Measurements from ENCODE around the gene NELL2.

- TF ChIP-seq ELF4 (IDR thresholded peaks at IDR 0.05) (no peak), FOXM1 (IDR thresholded peaks at IDR 0.05; ENCODE audit: borderline replicate concordance) (no peak), SUZ12 (IDR thresholded peaks at IDR 0.05) (no peak), BHLHE40 (IDR thresholded peaks at IDR 0.05; ENCODE audit: borderline replicate concordance) (no peak), ARNT (IDR thresholded peaks at IDR 0.05) (no peak), L3MBTL2 (conservative IDR thresholded peaks at IDR 0.05) (no peak), HDGF (IDR thresholded peaks at IDR 0.05; ENCODE audit: borderline replicate concordance) (no peak), SP1 (IDR thresholded peaks at IDR 0.05) (no peak), FOXK2 (IDR thresholded peaks at IDR 0.05) (no peak), CTBP1 (IDR thresholded peaks at IDR 0.05; ENCODE audit: borderline replicate concordance) (no peak), NFRKB (IDR thresholded peaks at IDR 0.05) (no peak), TARDBP (IDR thresholded peaks at IDR 0.05) (no peak), ZNF384 (IDR thresholded peaks at IDR 0.05) (no peak), FOXA1 (IDR thresholded peaks at IDR 0.05) (no peak)
Measured at GRCh38 chr12:44771485-44772021, 104.6 kb downstream of the NELL2 start.

Data from HEK293T (cell line).